Neural crest cell (in vitro differentiated cells): ENCODE measurements around the gene PRAMEF1. TPM values are rescaled to one million over a fixed set of nuclear protein-coding genes. Genes with fewer than 3 reads are reported as not detected.

Experiments
- DNase-seq: peaks from one replicate; pipeline ENCODE4 v3.0.0; 2021; ENCODE audit warnings: low read depth, mixed read lengths, low spot score
- H3K27ac Mint-ChIP-seq: one replicate; pipeline ENCODE4 v1.8.0; 2021; ENCODE audit warnings: mild to moderate bottlenecking, mixed read lengths; ENCODE audit not compliant: unreplicated experiment
- H3K27me3 Mint-ChIP-seq: 2 replicates; pipeline ENCODE4 v1.8.0; 2021; ENCODE audit warnings: low read depth, mild to moderate bottlenecking, mixed read lengths
- H3K36me3 Mint-ChIP-seq: 2 replicates; pipeline ENCODE4 v1.8.0; 2021; ENCODE audit warnings: low read depth, mild to moderate bottlenecking, mixed read lengths
- H3K4me1 Mint-ChIP-seq: 2 replicates; pipeline ENCODE4 v1.8.0; 2021; ENCODE audit warnings: mixed read lengths
- H3K4me3 Mint-ChIP-seq: one replicate; pipeline ENCODE4 v1.8.0; 2021; ENCODE audit warnings: mild to moderate bottlenecking, mixed read lengths
- H3K9me3 Mint-ChIP-seq: 2 replicates; pipeline ENCODE4 v1.8.0; 2021; ENCODE audit warnings: mixed read lengths
- CTCF ChIP-seq: fragments of 200-600 bp; sonication (generic); conservative IDR thresholded peaks from 2 replicates; pipeline ENCODE4 v1.5.0; 2021; ENCODE audit warnings: antibody characterized with exemption, mild to moderate bottlenecking
- total RNA-seq: library from RNA; stranded (reverse); gene quantifications from 2 replicates; pipeline ENCODE4 v1.2.1, GENCODE V29; 2021

Gene PRAMEF1
- total RNA-seq, 1 donor from 2014 or later, result not detected

DNA sequence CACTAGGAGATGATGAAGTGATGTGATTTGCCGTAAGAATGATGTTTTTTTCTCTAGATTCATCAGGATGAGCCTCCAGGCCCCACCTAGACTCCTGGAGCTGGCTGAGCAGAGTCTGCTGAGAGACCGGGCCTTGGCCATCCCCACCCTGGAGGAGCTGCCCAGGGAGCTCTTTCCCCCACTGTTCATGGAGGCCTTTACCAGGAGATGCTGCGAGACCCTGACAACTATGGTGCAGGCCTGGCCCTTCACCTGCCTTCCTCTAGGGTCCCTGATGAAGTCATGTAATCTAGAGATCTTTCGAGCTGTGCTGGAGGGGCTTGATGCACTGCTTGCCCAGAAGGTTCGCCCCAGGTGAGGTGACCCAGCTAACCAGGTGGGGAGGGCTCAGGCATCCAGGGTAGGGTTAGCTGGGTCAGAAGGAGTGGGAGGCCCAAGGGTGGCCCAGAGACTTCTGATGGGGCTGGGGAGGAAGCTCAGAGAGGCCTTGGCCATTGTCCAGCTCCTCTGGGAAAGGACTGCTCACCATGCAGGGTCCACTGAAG is 16.3 kb upstream of the PRAMEF1 start:
- H3K4me1 Mint-ChIP-seq, result no peaks in the 10 kb centered on the region
- DNase-seq, result no peak
- H3K27me3 Mint-ChIP-seq, result peaks cover 27% of the 10 kb centered on the region
- no peaks in the 10 kb centered on the region for H3K9me3 Mint-ChIP-seq
- no peak overlapping the region for H3K27ac Mint-ChIP-seq
- H3K4me3 Mint-ChIP-seq, result no peak overlapping the region
- TF ChIP-seq CTCF, result no peak
- H3K36me3 Mint-ChIP-seq, result no peaks in the 10 kb centered on the region

DNA sequence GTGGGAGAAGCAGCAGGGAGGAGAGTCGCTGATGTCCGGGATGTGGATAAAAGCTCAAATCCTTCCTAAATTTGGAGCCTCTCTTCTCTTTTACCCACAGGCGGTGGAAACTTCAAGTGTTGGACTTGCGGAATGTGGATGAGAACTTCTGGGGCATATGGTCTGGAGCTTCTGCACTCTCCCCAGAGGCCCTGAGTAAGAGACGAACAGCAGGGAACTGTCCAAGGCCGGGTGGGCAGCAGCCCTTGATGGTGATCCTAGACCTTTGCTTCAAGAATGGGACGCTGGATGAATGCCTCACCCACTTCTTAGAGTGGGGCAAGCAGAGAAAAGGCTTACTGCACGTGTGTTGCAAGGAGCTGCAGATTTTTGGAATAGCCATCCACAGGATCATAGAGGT is 15.8 kb upstream of the PRAMEF1 start:
- peaks cover 21% of the 10 kb centered on the region for H3K27me3 Mint-ChIP-seq
- H3K36me3 Mint-ChIP-seq, result no peaks in the 10 kb centered on the region
- H3K4me3 Mint-ChIP-seq, result no peak overlapping the region
- no peak overlapping the region for H3K27ac Mint-ChIP-seq
- no peaks in the 10 kb centered on the region for H3K4me1 Mint-ChIP-seq
- TF ChIP-seq CTCF, result no peak
- no peak for DNase-seq
- H3K9me3 Mint-ChIP-seq, result no peaks in the 10 kb centered on the region

DNA sequence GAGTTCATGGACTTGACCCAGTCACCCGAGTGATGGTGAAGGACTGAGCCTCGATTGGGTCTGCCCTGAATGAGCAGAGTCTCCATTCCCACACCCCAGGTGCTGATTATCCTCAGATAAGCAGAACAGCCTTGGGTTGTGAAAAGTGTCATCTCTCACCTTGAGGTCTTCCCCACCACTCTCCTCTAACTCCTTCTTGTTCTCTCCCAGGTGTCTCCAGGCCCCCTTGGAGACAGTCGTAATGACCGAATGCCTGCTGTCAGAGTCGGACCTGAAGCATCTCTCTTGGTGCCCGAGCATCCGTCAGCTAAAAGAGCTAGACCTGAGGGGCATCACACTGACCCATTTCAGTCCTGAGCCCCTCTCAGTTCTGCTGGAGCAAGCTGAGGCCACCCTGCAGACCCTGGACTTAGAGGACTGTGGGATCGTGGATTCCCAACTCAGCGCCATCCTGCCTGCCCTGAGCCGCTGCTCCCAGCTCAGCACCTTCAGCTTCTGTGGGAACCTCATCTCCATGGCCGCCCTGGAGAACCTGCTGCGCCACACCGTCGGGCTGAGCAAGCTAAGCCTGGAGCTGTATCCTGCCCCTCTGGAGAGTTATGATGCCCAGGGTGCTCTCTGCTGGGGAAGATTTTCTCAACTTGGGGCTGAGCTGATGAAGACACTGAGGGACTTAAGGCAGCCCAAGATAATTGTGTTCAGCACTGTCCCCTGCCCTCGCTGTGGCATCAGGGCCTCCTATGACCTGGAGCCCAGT is 14.2 kb upstream of the PRAMEF1 start:
- Mint-ChIP-seq H3K27ac (no peak overlapping the region), H3K36me3 (no peaks in the 10 kb centered on the region), H3K9me3 (no peaks in the 10 kb centered on the region), H3K4me3 (no peak overlapping the region), H3K27me3 (peaks cover 11% of the 10 kb centered on the region), H3K4me1 (no peaks in the 10 kb centered on the region)
- DNase-seq, result no peak
- no peak for TF ChIP-seq CTCF

DNA sequence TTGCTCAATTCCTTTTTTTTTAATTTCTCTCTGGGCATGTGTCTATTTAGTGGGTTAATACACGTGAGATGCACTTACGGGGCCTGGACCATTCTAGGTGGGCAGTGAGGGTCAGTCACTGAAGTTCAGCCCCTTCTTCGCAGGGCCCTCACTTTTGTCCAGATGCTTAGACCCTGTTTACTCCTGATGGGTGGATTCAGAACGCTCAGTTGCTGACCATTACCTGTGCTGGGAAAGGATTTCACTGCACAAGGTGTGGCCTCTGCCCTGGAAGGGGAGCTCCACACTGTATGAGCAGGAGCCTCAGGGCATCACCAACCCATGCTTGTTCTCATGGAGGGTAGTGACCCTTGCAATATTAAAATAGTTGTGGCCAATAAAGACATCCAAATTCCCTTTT is 13.1 kb upstream of the PRAMEF1 start:
- no peak overlapping the region for H3K4me3 Mint-ChIP-seq
- no peak overlapping the region for H3K27ac Mint-ChIP-seq
- peaks cover 5% of the 10 kb centered on the region for H3K27me3 Mint-ChIP-seq
- TF ChIP-seq CTCF, result no peak
- H3K4me1 Mint-ChIP-seq, result no peaks in the 10 kb centered on the region
- no peak for DNase-seq
- H3K9me3 Mint-ChIP-seq, result no peaks in the 10 kb centered on the region
- no peaks in the 10 kb centered on the region for H3K36me3 Mint-ChIP-seq

- Mint-ChIP-seq H3K27ac (no peak overlapping the region), H3K27me3 (peaks cover 2% of the 10 kb centered on the region), H3K4me1 (no peaks in the 10 kb centered on the region), H3K9me3 (peaks cover 2% of the 10 kb centered on the region), H3K4me3 (no peak overlapping the region), H3K36me3 (no peaks in the 10 kb centered on the region)
- DNase-seq, result no peak
- no peak for TF ChIP-seq CTCF
Measured at GRCh38 chr1:12778907-12779306, 12.3 kb upstream of the PRAMEF1 start.
